Thyroid gland (tissue), 4 donors: ENCODE data around the gene ATG16L1.

Experiments
- CTCF ChIP-seq, 6 experiments: fragments of 200-600 bp in 3 of 6; fragments of 450-650 bp in 3 of 6; sonication (generic) in 3 of 6; IDR thresholded peaks; one replicate each; pipeline ENCODE4 v1.5.1; 2016 to 2019; ENCODE audit warnings: antibody characterized with exemption in 6 of 6, mild to moderate bottlenecking in 2 of 6, inconsistent platforms in 1 of 6, moderate library complexity in 1 of 6
- POLR2A ChIP-seq, 2 donors: fragments of 450-650 bp; IDR thresholded peaks; one replicate each; pipeline ENCODE4 v1.6.1; 2017; ENCODE audit warnings: antibody characterized with exemption in 2 of 2, mild to moderate bottlenecking in 2 of 2, moderate library complexity in 1 of 2

GRCh38 chr2:233255151-233255550, 3.7 kb downstream of the ATG16L1 start:
- TF ChIP-seq CTCF (IDR thresholded peaks at IDR 0.05) (no peak), POLR2A (IDR thresholded peaks at IDR 0.05) (no peak)
